GM18858 (cell line): ENCODE data around the gene HIVEP1.

ENCODE experiments used
- ATAC-seq: cut with Tn5 transposase; IDR thresholded peaks from one replicate; pipeline ENCODE4 v1.9.1; 2021; ENCODE audit not compliant: unreplicated experiment

The HIVEP1 gene

DNA sequence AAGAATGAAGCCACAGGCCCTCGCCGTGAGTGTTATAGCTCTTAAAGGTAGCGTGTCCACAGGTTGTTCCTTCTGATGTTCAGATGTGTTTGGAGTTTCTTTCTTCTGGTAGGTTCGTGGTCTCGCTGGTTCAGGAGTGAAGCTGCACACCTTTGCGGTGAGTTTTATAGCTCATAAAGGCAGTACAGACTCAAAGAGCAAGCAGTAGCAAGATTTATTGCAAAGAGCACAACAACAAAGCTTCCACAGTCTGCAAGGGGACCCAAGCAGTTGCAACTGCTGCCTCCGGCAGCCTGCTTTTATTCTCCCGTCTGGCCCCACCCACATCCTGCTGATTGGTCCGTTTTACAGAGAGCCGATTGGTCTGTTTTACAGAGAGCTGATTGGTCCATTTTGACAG is 5.2 kb downstream of the HIVEP1 start:
- no peak for ATAC-seq

DNA sequence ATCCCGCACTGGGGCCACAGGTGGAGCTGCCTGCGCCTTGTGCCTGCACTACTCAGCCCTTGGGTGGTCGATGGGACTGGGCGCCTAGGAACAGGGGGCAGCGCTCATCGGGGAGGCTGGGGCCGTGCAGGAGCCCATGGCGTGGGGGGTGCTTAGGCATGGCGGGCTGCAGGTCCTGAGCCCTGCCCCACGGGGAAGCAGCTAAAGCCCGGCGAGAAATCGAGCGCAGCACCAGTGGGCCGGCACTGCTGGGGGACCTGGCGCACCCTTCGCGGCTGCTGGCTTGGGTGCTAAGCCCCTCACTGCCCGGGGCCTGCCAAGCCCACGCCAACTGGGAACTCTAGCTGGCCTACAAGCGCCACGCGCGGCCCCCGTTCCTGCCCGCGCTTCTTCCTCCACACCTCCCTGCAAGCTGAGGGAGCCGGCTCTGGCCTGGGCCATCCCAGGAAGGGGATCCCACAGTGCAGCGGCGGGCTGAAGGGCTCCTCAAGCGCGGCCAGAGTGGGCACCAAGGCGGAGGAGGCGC is 5.8 kb downstream of the HIVEP1 start:
- no peak for ATAC-seq

DNA sequence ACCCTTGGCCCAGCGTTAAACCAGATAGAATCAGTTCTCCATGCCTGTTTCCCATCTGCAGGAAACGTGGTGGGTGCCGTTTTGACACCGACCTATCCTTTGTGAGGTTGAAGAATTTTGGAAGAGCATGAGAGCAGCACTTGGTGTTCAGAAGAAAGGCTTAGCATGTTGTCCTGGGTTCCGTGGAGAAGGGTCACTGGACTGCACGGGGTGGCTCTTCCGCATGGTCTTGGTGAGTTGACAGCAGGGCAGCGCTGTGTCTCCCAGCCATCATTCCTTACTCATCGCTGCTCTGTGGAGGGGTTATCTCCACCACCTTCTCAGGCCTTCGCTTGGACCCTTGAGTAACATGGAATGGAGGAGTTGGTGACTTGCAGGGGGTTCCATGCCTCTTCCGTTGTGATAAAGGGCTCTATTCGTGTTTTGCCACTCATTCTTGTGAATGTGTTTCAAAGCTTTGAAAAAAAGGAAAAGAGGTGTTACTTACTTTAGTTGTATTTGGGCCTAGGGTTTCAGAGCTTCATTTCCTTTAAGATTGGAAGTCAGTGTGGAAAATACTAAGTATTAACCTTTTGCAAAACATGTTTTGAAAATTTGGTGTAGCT is 8.2 kb downstream of the HIVEP1 start:
- ATAC-seq: no peak

DNA sequence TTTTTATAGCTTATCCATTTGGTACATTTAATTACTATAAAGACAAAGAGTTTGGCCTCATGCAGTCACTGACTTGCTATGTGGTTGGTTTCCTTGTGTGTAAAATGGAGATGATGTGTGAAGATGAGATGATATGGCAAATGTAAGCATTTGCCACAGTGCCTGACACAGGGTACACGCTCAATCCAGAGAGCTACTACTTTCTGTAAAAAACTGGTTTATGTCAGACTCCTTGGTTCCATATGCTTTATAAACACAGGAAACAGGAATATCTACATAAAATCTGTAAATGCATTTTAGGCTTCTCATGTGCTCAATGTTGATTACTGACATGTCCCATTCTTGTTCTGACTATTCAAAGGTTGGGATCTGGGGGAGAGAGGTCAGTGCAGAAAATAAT is 10.4 kb downstream of the HIVEP1 start:
- ATAC-seq: no peak

DNA sequence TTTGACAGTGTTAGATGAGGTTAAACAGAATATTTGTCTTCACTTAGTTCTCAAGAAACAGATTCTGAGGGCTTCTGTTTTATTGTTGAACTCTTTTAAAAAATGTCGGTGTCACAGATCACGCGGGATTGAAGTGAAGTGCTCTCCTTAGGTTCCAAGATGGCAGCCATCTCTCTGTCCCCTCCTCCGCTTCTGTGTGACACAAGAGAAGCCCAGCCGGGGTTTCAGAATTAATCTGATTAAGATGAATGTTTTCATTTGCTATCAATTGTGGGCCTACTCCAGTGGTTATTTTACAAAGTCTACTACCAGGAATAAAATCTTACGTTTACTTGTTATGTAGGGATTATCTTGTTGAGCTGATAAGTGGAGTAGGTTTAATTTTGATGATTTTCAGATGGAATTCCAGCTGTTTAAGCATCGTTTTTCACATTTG is 10.9 kb downstream of the HIVEP1 start:
- ATAC-seq: no peak

DNA sequence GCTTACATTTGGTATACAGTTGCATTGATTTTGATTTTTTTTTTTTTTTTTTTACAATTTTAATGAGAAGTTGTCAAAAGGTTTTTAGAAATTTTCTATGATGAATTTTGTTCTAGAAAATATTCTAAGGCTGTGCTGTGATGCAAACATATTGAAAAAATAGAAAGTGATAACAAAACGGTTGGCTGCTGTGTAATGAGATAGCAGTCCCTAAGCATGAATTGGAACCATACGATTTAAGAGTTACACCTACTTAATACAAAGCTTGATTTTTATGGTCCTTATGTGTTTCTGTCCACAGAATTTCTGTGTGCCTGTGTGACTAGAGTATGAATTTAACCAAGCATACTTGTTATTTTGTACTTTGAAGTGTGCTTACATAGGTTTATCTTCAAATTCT is 12.1 kb downstream of the HIVEP1 start:
- ATAC-seq: no peak

DNA sequence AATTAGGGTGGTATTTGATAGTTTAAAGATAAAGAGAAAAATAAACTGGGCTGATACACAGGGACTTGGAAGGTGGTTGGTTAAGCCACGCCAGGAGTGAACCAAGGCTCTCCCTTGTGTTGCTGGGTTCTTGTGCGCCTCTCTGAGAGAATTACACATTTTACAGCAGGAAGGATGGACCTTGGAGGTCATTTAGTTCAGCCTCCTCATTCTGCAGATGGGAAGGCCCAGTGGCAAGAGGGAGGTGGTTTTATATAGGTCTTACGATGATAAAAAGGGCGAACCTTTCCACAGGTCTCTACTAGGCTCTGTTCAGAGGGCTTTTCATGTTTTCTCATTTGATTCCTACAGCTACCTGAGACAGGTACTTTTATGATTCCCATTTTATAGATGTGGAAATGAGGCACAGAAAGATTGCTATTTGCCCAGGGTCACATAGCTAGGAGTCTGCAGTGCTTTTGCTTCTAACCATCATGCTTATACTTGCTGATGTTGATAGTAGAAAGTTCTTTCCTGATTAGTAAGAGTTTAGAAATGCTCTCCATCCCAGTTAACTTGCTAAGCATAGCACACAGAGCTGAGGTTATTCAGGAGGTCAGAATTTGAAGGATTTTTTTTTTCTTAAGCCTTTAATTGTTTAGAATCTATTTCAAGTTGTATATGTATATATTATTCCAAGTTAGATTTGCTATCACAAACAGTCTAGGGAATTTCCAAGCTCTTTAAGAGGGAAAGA is 12.8 kb downstream of the HIVEP1 start:
- no peak for ATAC-seq

DNA sequence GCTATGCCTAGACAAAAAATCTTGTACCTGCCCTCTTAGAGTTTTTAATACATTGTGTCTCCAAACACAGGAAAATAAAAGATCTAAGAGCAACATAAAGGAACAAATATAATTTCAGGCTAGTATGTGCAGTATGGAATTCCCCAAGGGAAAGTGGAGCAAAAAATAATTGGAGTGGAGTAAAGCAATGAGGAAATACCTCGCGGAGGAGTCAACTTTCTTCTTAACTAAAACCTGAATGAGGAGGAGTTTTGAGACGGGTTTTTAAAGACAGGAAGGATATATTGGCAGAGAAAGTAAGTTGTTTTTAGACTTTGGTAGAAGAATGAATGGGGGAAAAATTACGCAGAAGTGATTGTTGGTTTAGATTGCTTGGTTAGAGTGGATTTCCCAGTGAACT is 14.0 kb downstream of the HIVEP1 start:
- no peak for ATAC-seq

DNA sequence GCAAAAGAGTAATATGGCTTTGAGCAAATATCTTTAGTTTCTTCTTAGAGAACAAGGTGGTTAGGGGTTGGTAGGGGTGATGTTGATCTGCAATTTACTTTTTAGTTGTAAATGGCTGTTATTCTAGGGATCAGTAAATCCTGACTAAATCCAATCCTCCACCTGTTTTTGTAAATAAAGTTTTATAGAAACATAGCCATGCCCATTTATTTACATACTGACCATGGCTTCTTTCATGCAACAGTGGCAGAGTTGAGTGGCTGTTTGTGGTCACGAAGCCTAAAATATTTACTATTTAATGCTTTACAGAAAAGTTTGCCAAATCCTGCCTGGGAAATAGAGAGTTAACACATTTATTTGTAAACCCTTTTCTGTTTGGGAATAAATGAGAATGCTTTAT is 14.7 kb downstream of the HIVEP1 start:
- no peak for ATAC-seq

DNA sequence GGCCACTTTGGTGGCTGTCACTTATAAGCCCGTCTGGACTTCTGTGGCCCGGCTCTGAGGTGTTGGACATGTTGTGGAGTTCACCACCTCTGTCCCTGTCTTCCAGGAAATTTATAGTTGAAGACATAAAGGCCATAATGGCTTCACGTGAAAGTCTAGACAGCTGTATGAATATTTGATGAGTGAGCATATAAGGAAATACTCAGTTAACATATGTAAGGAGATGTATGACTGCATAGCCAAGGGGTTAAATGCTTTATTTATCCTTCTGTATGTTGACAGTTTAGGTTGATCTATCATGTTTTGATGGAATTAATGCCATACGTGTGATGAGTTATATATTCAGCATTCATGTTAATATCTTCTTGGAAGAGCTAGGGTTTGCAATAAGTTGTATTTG is 16.1 kb downstream of the HIVEP1 start:
- ATAC-seq: no peak

DNA sequence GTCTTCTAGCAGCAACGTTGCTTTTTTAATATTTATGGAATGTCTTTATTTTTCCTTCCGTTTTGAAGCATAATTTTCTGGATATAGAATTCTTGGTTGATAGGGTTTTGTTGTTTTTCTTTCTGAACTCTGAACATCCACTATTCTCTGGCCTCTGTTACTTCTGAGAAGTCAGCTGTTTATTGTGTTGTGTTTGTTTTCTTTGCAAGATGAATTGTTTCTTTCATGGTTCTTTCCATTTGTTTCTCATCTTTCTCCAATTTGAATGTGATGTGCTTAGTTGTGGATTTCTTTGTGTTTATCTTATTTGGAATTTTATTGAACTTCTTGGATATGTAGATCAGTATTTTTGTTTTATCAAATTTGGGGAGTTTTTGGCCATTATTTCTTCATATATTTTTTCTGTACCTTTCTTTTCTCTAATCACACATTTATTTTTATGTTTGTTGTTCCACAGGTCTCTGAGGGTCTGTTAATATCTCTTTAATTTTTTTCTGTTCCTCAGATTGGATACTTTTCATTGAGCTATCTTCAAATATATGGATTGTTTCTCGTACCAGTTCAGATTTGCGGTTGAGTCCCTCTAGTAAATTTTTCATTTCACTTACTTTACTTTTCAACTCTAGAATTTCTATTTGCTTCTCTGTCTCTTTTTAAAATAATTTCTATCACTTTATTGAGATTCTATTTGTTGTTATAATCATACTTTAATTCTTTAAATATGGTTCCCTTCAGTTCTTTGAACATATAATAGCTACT is 18.0 kb downstream of the HIVEP1 start:
- ATAC-seq: no peak

DNA sequence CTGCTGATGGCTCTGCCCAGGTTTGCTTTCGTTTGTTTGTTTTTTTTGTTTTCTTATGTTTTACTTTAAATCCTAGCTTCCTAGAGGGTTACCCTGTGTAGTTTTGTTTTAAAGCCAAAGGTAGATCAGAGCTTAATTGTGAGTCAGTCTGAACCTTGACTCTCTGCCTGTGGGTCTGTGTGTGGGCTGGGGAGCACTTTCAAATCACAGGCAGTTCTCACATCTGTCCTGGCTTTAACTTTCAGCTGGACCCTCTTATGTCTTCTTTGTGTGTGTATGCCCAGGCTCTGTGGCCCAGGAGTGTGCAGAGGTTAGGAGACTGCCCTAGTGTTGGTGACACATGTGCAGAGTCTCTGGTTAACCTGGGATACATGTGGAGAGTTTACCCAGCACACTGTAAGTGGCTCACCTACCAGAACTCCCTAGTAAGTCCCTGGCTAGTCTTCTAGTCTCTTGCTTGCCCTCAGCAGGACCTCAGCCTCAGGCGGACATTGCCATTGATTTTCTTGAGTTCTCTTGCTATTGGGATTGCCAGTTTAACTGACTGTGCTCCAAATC is 19.0 kb downstream of the HIVEP1 start:
- ATAC-seq: no peak

DNA sequence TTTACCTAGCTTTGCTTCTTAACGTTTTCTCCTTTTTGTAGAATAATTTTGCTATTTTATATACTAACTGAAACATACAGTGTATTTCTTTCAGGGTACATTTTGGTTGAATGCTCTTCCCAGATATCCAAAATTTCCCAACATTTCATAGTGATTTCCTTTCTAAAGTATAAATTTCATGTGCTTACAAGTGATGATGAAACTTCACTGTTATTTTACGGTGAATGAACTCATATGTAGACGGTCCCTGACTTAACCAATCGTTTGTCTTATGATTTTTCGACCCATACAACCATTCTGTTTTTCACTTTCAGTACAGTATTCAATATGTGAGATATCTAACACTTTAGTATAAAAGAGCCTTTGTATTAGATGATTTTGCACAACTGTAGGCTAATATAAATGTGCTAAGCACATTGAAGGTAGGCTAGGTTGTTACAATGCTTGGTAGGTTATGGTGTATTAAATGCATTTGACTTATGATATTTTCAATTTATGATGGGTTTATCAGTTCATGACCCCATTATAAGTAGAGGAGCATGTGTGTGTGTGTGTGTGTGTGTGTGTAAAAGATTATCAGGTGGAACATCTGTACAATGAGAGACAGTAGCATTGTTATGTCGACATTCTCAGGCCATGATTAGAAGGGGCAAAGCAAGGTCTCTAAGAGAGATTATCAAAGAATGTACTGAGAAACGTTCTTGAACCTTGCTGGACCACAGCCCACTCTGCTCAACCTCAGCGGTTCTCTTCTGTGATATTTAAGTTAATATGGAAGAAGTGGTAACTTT is 20.9 kb downstream of the HIVEP1 start:
- no peak for ATAC-seq

DNA sequence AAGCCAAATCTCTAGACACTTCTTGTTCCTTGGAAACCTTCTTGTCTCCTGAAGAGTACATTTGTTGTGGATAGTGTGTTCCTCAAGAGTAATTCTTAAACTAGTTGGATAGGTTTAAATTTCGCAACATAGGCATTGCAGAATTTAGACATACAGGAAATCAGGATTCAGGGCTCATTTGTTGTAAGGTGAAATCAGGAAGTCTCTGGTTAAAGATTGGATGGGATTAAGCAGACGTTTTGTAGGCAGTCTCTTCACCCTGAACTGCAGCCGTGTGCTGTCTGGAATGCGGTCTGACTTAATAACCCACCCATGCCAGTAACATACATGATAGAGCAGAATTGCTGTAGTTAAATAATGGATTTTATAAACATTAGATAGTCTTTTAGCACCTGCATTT is 21.7 kb downstream of the HIVEP1 start:
- no peak for ATAC-seq

DNA sequence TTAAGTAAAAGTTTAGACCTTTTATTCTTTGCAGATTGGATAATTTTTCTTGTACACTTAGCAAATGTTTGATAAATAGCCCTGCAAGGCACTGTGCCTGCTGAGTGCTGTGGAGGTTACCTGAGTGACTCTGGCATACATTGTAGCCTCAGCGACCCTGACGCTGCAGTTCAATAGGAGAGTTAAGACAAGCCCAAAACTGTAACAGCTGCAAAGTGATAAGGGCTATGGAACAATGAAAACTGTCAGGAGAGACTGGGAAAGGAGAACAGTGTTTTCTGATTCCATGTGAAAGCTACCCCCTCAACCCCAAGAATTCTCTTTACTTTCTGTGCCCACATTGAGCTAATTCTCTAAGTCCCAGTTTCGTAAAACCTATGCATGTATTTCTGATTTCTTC is 22.2 kb downstream of the HIVEP1 start:
- no peak for ATAC-seq

DNA sequence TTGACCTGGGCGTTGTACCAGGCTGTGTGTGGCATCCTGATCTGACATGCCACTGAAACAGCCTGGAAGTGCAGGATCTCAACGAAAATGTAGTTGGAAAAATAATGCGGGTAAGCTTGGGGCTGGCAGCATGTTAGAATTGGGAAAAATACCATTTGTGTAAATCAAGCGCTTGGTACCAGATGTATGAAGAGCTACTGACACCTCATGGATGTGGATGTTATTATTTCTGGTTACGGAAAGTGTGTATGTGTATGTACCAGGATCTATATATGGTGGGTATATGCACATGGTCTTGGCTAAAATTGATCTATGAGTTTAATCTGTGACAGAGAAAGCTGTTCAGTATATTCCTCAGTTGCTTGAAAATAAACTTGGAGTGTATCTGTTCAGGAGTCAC is 22.7 kb downstream of the HIVEP1 start:
- ATAC-seq: no peak

DNA sequence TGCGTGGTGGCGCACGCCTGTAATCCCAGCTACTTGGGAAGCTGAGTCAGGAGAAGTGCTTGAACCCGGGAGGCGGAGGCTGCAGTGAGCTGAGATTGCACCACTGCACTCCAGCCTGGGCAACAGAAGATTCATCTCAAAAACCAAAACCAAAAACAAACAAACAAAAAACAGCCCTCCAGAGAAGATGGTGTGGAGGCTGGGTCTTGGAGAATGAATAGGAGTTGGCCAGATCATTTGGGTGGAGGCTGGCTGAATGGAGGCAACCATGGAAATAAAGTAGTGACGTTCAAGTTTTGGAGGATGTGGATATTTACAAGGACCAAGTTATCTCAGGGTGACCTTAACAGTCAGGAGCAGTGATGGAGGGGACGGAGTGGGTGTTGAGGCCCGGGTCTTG is 24.7 kb downstream of the HIVEP1 start:
- no peak for ATAC-seq

DNA sequence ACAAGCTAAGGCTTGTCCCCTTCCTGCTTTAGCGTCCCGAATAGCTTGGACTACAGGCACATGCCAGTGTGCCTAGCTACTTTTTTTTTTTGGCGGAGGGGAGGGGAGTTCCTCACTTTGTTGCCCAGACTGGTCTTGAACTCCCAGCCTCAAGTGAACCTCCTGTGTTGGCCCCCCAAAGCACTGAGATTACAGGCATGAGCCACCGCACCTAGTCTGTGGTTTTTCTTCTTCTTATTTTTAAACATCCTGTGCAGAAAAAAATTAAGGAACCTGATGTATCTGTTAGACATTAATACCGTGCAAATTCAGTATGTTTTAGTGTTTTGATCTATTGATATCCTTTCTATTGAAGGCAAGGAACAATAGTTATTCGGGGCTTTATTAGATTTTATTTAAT is 25.7 kb downstream of the HIVEP1 start:
- ATAC-seq: no peak

DNA sequence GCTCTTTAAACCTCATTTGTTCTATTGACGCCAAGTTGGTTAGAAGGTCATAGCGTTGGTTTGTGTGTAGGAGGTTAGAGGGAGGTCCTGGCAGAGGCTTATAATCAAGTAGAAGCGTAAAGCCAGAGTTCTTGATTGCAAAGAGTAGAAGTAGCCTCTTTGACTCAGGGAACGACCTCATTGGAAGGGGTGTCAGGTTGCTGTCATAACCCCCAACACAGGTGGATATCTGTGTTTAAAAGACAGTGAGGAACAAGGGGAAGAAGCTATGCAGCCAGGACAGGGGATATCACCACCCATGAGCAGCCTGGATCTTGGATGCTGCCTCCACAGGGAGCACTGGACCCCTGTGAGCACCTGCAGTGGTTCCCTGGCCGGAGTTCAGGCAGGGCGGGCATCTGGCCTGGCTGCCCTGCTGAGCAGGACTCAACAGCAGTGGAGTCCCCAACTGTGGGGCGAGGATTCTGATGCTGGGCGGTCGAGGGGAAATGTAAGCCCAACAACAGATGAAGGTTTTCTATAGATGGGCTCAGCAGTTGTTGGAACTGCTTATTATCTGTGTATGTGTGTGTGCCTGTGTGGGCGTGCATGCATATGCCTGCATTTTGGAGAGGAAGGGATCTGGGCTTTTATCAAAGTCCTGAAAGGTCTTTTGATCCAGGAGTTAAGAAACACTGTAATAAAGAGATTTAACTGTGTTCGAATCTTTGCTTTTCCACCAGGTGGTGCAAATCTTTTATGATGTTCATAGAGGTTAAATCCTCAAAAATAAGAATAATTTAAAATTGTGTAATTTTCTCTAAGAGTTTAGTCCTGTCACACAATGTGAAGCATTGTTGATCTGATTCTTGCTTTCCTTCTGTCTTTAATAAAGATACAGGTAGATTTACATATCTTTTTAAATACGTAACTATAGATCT is 27.7 kb downstream of the HIVEP1 start:
- ATAC-seq: no peak

DNA sequence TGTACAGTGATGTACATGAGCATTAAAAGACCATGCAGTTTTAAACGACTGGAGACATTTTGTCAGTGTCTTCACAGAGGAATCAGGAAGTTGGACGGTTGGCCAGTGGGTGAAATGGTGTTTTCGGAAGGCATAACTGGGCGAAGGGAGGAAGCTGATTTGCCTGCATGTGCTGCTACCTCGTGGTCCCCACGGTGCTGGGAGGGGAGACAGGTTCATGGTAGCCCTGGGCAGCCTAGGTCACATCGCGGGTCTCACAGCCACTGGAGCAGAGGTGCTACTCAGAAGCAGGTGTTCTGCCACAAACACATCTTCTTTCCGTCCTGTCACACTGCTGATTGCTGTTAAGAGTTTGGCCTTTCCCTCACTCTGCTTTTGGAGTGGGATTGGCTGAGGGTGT is 35.2 kb downstream of the HIVEP1 start:
- no peak for ATAC-seq
